Hematopoietic multipotent progenitor cell treated with erythropoietin and hydrocortisone succinate and interleukin-3 and kit ligand, for 4 days (in vitro differentiated cells): ENCODE measurements around the gene CACNG8.
A peak's percentile ranks its signal among the peaks of the same experiment; 100 is the strongest.
"Not testable (repeated sequence)": the region's sequence is repeated elsewhere in the genome, so short reads cannot be mapped to it uniquely, and the experiment has no call there.

Experiments
- DNase-seq: peaks from one replicate; pipeline ENCODE4 v3.0.0-alpha.2; 2015

Gene CACNG8

DNA sequence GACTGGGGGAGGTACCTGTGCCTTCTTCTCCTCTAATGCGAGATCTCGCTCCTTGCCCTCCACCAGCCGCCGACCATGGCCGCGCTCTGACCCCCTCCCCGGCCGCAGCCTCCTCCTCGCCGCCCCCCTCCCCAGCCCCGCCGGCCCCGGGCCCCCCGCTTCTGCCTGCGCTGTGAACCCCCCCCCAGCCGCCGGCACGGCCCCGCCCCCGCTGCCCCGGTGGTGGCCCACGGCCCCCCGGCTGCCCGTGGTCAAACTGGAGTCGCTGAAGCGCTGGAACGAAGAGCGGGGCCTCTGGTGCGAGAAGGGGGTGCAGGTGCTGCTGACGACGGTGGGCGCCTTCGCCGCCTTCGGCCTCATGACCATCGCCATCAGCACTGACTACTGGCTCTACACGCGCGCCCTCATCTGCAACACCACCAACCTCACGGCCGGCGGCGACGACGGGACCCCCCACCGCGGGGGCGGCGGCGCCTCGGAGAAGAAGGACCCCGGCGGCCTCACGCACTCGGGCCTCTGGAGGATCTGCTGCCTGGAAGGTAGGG lies at the start of gene CACNG8:
Gene CACNG8, plus strand, starts transcription at position 51 of the 545 bp plus-strand sequence.
- no peak for DNase-seq

DNA sequence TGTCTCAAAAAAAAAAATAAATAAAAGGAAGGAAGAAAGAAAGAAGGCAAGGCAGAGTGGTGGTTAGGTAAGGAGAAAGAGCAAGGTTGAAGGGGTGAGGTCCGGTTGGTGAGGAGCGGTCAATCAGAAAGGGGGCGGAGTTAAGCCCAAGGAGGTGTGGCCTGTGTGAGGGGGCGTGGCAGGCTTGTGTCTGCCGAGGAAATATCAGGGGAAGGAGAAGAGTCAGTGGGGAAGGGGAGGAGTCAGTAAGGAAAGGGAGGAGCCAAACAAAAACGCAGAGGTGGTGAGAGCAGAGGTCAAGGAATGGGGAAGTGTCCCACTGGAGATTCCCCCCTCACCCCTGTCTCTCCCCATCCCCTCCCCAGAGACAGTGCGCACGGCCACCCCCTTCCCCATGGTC lies 47.7 kb upstream of the CACNG8 start:
- DNase-seq: peak; percentile 17

DNA sequence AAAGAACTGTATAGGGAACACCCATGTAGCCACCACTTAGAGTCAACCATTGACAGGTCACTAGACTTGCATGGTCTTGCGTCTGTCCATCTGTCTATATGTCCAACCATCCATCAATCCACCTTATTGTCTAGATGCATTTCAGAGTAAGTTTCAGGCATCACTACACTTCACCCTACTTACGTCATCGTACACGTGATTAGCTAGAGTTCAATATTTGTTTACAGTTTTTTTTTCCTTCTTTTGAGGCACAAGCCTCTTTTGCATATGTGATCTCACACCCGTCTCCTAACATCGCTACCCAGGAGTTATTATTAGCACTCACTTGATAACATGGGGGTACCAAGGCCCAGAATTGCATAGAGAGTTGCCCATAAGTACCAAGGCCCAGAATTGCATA lies 46.7 kb upstream of the CACNG8 start:
- no peak for DNase-seq

DNA sequence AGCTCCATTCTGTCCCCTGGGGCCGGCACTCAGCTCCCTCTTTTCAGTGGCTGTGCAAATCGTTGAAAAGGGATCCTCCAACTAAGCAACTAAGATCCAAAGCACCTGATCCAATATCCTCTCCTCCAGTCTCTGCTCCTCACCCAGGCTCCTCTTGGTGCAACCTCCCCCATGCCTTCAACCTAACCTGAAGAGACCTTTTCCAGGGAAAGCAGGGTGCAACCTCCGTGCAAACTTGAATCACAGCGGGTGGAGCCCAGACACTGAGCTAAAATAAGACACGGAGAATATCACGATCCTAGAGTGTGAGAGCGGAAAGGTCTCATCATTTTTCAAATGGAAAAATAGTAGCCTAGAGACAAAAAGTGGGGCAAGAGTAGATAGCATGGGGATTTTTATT lies 45.4 kb upstream of the CACNG8 start:
- DNase-seq: no peak

DNA sequence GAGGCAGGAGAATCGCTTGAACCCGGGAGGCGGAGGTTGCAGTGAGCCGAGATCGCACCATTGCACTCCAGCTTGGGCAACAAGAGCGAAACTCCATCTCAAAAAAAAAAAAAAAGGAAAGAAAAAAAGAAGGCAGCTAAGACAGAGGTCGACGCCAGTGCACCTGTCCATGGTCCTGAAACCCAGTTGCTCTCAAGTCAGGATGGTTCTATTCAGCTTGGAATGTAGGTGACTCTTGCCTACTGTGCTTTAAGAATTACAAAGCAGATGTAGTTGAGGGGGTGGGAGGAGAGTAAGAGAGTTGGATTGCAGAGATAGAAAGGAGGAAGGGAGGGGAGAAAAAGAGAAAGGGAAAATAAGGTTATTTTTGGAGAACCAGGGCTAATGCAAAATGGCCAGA lies 35.0 kb upstream of the CACNG8 start:
- DNase-seq: peak; percentile 78

DNA sequence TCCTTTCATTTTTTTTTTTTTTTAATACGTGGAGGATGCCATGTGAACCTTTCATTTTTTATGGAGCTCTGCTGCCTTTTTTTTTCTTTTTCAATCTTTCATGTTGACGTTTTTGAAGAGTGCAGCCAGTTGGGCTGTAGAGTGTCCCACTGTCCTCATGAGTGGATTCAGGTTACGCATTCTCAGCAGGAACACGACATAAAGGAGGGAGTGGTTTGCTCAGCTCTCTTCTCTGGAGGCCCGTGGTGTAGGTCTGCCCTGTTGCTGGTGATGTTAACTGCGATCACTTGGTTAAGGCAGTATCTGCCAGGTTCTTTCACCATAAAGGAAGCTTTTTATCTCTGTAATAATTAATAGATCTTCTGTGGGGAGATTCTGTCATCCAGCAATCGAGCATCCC lies 26.7 kb upstream of the CACNG8 start:
- DNase-seq: no peak

DNA sequence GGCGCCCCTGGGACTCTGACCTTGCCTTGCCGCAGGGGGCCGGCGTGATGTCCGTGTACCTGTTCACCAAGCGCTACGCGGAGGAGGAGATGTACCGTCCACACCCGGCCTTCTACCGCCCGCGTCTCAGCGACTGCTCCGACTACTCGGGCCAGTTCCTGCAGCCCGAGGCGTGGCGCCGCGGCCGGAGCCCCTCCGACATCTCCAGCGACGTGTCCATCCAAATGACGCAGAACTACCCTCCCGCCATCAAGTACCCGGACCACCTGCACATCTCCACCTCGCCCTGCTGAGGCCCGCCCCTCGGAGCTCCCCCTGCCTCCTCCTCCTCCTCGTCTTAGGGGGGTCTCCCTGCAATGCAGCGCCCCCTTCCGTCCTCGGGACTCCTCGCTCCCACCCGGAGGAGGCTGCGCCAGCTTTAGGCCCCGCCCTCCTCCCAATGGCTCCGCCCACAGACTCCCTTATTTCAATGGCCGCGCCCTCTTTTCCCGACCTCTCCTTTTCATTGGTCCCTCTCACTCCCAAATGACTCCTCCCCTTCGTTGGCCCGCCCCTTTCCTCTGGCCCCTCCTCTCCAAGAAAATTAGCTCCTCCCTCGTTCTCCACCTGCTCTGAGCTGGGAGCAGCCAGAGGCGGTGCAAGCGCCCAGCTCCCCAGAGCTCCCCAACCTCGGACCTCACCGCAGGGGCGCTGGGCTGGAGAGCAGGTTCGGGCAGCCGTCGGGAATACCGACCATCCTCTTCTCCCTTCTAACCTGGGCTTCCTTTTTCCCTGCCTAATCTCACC lies 20.5 kb upstream of the CACNG8 start:
- peak; percentile 55 for DNase-seq

DNA sequence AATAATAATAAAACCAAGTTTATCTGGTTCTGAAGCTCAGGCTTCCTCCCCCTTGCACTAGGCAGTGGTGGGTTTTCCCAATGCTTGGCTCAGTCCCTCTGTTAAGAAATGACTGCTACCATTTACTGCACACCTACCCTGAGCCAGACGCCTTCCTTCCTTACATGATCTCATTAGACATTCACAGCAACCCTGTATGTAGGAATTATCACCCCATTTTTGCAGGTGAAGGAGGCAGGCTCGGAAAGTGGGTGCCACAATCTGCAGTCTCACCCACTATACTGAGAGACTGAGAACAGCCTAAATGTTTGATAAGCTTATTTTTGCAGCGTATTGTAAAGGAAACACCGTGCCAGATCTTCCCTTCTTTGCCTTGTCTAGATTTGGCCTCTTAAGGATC lies 18.3 kb upstream of the CACNG8 start:
- no peak for DNase-seq

DNA sequence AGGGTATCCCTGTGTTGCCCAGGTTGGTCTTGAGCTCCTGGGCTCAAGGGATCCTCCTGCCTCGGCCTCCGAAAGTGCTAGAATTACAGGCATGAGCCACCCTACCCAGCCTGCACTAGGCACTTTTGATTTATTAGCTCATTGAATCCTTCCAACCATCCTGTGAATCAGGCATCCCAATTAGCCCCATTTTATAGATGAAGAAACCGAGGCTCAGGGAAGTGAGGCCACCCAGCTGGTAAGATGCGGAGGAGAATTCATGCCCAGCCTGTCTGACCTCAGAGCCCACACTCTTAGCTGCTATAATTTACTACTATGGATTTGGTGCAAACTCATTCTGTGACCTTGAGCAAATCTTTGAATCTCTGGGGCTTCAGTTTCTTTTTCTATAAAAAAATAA lies 17.8 kb upstream of the CACNG8 start:
- DNase-seq: no peak

DNA sequence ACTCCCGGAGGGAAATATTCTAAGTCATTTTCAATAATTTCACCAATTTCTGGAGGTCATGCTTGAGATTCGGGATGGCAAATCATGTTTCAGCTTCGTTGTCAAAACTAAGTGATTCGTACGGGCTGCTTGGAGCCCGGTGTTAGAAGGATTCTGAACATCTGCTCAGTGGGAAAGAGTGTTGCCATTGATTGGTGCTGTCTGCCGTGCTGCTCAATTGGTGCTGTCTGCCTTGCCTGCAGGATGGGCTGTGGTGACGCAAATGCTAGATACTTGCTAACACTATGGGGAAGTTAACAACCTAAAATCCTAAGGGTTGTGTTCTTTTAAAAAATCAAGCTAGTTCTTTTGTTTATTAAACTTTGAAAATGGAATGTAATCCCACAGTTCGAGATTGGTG lies 17.3 kb upstream of the CACNG8 start:
- peak; percentile 24 for DNase-seq

DNA sequence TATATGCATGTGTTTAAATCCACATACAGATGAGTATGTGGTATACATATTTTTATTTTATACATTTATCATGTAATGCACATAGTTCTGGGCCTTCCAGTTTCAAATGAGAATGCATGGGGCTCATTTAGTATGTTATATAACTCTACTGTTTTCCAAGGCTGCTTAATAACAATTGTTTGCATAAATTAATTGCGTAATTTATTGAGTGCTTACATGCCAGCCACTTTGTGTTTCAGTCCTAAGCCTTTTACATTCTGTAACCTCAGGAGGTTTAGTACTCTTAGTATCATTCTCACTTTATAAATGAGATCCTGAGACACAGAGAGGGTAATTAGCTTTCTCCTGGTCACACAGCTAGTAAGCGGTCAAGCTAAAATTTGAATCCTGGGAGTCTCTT lies 16.7 kb upstream of the CACNG8 start:
- no peak for DNase-seq

DNA sequence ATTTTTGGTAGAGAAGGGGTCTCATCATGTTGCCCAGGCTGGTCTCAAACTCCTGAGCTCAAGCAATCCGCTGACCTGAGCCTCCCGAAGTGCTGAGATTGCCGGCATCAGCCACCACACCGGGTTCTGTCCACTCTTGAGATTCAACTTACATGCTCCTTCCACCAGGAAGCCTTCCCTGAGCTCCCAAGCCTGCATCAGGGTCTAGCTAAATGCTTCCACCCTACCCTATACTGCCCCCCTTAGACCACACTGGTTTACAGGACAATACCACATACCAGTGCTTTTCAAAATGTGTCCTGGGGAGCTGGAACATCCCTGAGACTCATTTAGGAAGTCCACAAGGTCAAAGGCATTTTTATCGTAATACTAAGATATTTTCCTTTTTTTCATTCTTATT lies 15.1 kb upstream of the CACNG8 start:
- DNase-seq: peak; percentile 35

DNA sequence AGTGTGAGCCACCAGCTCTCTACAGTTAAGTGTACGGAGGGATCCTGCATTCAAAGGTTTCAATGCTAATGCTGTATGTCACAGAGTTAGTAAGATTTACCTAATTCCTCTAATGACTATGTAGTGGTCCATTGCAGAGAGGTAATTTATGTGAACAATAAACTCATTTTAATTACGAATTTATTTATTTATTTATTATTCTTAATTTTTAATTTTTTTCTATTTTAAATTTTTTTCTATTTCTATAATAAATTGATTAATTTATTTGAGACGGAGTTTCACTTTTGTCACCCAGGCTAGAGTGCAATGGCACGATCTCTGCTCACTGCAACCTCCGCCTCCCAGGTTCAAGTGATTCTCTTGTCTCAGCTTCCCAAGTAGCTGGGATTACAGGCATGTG lies 14.1 kb upstream of the CACNG8 start:
- not testable (repeated sequence) for DNase-seq

DNA sequence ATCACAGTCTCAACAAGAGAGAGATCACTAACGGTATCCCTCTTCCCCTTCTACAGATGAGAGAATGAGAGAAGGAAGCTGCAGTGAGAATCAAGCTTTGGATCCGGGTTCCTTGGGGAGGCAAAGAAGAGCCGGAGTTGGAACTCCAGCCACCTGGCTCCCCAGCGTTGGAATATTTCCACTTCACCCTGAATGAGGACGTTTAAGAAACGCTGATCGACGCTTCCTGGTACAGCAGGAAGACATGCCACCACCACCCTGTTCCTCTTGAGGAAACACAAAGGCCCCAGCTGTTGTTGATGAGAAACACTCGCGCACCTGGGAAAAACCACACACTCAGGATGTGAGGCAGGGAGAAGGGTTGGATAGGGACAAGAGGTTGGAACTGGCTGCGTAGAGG lies 11.3 kb upstream of the CACNG8 start:
- DNase-seq: no peak

DNA sequence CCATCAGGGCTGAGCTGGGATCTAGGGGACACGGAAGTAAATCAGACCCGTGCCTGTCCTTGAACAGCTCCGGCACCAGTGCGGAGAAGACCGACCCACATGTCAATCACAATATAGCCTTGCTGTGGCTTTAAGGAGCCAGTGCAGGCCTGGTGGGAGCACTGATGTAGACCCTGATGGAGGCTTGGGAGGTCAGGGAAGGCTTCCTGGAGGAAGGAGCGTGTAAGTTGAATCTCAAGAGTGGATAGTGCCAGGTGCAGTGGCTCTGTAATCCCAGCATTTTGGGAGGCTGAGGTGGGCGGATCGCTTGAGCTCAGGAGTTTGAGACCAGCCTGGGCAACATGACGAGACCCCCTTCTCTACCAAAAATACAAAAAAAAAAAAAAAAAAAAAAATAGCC lies 10.8 kb upstream of the CACNG8 start:
- DNase-seq: no peak

DNA sequence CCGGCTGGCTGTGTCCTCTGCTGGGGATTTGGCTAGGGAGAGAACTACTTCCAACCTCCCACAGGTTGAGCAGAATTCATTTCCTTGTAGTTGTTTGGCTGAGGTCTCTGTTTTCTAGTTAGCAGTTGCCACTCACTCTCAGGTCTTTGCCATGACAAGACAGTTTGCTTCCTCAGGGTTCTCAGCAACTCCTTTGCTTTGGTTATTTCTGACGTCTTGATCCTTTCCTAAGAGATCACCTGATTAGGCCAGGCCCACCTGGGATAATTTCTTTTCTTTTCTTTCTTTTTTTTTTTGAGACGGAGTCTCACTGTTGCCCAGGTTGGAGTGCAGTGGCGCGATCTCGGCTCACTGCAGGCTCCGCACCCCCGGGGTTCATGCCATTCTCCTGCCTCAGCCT lies 9.4 kb upstream of the CACNG8 start:
- no peak for DNase-seq

DNA sequence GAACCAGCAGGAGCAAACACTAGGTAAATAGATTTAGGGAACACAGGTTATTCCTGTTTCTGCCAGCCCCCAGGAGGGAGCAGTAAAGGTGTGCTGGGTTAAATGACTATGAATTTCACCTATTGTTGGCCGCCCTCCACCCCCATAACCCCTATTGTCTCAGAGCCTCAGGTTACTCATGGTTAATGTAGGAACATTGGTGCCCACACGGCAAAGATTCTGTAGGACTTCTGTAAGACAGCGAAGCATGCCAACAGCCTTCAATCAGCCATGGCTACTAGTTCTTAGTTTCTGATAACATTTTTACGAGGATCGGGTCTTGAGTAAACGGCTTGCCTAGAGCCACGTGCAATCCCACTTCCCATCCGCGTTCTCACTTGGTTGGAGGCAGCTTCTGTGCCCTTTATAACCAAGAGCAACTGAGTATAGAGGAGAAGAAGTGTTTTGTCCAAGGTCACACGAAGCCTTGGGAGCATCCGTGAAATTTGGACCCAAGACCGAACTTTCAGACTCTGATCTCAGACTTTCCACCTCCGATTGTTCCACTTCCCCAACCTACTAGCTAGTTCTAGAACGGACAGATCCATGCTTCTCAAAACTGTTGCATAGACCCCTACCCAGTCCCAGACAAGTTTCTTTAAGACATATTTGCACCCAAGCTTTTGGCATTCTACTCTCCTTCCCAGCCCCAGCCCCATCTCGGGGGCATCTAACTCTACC lies 5.1 kb upstream of the CACNG8 start:
- no peak for DNase-seq

DNA sequence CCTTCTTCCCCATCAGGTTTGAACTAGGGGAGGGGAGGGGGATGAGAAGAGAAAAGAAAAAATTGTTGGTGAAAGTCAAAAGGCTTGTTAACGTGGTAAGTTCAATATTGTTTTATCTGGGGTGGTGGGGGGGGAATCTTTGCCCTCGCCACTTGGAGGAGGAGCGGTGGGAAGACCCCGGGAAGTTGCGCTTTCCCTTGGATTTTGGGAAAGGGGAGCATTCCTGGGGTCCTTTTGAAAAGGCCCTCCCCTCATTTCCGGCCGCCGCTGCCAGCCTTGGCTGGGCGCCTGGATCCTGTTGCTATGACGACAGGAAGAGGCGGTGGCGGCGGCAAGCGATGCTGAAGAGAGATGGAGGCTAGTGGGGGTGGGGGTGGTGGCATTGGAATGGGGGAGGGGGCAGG lies 4.6 kb upstream of the CACNG8 start:
- DNase-seq: no peak

DNA sequence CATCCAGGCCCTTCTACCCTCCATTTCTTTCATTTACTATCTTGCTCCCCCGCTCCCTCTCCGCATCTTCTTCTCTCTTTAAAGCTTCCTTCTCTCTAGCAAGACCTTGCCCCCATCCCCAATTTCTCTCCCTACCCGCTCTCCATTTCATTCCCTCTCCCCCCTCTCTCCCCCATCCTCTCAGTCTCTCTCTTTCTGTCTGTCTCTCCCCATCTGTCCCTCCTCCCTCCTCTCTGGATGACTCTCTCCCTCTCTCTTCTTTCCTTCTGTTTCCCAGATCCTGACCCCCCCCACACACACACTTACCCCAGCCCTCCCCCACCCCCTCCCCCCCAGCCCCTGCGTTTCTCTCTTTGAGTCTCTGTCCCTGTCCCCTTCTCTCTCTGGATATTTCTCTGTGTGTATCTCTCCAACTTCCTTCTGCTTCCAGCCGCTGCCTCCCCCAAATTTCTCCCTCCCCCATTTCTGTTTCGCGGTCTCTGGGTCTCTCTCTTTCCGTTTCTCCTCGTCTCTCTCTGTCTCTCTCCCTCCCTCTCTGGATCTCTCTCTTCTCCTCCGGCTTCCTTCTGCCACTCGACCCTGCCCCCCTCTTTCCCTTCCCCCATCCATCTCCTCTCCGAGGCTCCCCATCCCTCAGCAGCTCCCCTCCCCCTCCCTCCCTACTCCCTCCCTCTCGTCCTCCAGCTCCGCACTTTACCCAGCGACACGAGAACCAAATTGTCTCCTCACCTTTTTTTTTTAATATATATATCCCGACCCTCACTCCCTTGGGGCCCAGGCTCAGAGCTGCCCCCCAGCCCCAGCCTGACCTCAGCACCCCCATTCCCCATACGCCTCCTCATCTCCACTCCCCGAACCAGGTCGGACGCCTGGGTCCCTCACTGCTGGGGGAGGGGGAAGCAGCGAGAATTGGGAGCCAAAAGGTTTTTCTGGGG lies 3.6 kb upstream of the CACNG8 start:
- no peak for DNase-seq

DNA sequence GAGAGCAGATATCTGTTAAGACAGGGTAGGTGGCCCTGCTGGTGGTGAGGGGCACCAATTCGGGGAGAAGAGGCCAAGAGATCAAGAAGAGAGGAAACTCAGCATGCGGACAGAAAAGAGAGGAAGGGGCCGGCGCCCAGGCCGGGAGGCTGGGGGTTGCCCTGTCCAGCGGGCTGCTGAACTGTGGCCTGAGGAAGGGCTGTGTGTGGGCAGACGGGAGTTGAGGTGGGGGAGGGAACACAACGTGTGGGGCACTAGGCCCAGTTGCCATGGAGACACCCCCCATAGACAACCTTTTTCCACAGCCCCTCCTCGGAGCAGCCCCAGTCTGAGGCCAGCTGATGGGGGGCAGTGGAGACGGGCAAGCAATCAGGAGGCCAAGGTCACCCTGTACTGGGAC lies 2.5 kb upstream of the CACNG8 start:
- no peak for DNase-seq

DNA sequence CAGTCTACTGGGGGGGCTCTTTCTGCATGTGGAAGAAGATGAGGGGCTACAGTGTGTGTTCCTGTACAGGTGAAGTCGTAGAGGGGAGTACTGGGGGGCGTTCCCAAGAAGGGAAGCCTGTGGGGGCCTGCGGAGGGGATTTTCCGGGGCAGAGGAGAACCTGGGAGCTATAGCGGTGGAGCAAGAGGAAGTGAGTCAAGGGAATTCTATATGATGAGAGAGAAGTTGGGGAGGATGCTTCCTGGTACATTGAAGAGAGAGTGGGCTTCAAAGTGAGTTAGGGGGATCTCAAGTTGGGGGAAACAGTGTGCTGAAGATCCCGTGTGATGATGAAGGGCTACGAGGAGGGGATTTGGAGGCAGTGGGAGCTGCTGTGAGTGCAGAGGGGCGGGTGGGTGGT lies 1.9 kb upstream of the CACNG8 start:
- no peak for DNase-seq

DNA sequence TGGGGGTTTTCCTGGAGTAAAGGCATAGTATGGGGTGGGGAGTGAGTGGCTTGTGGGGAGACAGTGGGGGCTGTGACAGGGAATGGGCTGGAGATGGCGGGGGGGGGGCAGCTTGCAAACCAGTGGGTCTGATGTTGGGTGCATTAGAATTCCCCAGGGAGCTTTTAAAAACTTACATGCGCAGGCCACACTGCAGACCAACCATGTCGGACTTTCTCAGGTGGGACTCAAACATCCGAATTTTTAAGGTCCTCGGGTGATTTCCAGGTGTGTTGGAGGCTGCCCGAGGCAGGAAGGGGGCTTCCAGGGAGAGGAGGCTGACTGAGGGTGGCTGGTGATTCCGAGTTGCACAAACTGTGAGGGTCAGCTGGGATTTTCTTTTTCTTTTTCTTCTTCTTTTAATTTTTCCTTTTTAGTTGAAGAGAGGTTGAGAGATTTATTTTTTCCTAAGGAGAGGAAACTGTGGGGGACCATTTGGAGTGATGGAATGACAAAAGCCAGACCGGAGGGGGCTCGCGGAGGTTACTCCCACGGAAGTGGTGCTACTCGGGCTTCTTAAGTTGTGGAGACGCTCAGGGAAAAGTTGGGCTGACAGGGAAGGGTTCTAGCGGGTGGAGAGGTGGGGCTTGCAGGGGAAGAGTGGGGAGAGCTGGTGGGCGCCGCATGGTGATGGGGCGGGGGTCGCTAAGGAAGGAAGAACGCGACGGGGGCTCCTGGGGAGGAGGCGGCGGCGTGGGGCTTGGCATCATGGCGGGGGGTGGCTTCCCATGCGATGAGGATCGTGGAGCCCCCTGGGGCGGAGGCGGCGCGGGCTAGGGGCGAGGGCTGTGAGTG lies 997 bp upstream of the CACNG8 start:
- DNase-seq: no peak
